Measurements from ENCODE around the gene FCRL5.

DNA sequence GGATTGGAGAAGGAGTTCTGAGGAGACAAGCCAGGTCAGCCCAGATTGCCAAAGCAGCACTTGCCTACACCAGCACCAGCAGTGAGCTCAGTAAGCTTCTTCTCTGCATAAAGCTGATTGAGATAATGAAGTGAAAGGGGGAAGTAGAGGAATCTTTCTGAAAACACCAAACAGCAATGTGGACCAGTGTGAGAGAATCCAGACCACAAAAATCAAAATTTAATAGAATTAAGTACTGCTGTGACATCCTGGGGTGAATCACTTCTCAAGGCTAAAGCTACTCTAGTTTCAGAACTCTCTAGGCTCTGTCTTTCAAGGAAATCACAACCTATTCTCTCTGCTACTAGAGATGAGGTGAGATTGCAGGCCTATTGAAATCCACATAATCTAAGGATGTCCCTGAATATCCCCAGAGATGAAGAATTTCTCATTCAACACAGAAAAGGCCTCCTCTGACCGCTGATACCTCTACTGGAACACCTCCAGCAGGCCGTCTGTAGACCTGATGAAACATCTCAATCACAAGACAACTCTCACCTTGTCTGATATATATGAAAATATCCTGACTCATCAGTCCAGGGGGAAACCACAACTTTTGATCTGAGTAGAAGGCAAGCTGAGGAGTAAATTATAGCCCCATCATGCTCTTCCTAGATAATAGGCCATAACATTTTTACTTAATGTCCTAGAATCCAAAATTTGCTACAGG lies 45.8 kb upstream of the FCRL5 start, which contains the start of gene FCRL4:
- TF ChIP-seq, protein P1, sequence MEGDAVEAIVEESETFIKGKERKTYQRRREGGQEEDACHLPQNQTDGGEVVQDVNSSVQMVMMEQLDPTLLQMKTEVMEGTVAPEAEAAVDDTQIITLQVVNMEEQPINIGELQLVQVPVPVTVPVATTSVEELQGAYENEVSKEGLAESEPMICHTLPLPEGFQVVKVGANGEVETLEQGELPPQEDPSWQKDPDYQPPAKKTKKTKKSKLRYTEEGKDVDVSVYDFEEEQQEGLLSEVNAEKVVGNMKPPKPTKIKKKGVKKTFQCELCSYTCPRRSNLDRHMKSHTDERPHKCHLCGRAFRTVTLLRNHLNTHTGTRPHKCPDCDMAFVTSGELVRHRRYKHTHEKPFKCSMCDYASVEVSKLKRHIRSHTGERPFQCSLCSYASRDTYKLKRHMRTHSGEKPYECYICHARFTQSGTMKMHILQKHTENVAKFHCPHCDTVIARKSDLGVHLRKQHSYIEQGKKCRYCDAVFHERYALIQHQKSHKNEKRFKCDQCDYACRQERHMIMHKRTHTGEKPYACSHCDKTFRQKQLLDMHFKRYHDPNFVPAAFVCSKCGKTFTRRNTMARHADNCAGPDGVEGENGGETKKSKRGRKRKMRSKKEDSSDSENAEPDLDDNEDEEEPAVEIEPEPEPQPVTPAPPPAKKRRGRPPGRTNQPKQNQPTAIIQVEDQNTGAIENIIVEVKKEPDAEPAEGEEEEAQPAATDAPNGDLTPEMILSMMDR (IDR thresholded peaks at IDR 0.05): no peak
- TF ChIP-seq POLR2A (IDR thresholded peaks at IDR 0.05): no peak
